C1 segment of cervical spinal cord (tissue), 14 donors: ENCODE data around the gene ZNF362.
"Not testable (repeated sequence)": the region's sequence is repeated elsewhere in the genome, so short reads cannot be mapped to it uniquely, and the experiment has no call there.

Experiments
- DNase-seq, 14 donors: peaks; one replicate each; lab custom pipeline; 2025; lab: John Stamatoyannopoulos, UW

Gene ZNF362, protein sequence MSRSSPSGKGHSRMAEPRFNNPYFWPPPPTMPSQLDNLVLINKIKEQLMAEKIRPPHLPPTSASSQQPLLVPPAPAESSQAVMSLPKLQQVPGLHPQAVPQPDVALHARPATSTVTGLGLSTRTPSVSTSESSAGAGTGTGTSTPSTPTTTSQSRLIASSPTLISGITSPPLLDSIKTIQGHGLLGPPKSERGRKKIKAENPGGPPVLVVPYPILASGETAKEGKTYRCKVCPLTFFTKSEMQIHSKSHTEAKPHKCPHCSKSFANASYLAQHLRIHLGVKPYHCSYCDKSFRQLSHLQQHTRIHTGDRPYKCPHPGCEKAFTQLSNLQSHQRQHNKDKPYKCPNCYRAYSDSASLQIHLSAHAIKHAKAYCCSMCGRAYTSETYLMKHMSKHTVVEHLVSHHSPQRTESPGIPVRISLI

GRCh38 chr1:33256471-33257206 lies at the start of gene ZNF362:
TSS of gene ZNF362 (plus strand) at chr1:33256492. CDS start at chr1:33270575, 14,083 bp downstream.
- peak in 10 of 14 donors; percentile 14 to 76 (median 34) for DNase-seq

DNA sequence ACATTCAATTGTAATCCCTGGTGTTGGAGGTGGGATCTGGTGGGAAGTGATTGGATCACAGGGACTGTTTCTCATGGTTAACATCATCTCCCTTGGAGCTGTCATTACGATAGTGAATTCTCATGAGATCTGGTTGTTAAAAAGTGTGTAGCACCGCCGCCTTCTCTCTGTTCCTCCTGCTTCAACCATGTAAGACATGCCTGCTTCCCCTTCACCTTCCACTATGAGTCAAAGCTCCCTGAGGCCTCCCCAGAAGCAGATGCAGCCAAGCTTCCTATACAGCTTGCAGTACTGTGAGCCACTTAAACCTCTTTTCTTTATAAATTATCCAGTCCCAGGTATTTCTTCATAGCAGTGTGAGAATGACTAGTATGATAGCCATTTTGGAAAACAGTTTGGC lies 44.3 kb upstream of the ZNF362 start:
- DNase-seq, result no peak

DNA sequence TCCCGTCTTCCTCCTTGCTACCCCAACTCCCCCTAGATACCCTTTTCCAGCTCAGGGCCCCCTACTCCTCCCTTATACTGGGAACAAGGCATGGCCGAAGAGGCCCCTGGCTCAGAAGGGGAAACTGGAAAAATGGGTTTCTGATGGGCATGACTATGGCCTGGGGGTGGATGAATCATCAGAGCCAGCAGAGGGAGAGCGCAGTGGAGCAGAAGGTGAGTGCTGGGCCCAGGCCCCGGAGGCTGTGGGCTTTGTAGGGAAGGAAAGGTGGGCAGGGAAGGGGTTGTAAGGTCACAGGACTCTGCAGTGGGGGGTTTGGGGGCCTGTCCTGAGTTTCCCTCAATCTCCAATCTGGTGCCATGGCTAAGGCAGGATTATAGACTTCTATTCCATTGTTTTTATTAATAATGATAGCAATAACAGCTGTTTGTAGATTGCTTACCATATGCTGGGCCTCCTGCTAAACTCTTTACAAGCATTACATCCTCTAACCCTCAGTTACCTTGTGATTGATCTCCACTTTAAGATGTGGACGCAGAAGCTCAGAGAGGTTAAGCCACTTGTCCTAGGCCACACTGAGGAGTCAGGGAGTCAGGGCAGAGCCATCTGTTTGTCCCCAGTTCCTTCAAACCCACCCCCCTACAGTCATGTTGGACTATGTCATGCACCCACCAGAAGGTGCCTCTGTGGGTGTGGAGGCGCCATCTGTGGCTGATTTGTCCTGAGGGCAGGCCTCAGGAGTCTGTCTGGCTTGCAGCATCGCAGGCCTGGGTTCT lies 36.2 kb upstream of the ZNF362 start:
- DNase-seq, result no peak

GRCh38 chr1:33220676-33221384 lies 35.5 kb upstream of the ZNF362 start:
- DNase-seq, result no peak

- DNase-seq, result no peak
These were observed 34.9 kb upstream of the ZNF362 start for GRCh38 chr1:33221385-33221758.

DNA sequence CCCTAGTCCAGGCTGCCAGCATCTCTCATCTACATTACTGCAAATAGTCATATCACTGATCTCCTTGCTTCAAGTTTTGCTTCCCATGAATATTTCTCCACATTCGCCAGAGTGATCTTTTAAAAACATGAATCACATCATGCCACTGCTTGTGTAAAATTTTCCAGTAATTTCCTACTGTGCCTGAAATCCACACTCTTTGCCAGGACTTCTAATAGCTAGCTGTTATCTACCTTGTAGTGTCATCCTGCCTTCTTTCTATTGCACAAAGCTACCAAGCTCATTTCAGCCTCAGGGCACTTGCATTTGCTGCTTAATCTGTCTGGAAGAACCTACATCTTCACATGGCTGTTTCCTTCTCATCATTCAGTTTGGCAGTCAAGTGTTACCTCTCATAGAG lies 33.9 kb upstream of the ZNF362 start:
- DNase-seq, result no peak

- no peak for DNase-seq
These were observed 32.1 kb upstream of the ZNF362 start for GRCh38 chr1:33224166-33224707.

DNA sequence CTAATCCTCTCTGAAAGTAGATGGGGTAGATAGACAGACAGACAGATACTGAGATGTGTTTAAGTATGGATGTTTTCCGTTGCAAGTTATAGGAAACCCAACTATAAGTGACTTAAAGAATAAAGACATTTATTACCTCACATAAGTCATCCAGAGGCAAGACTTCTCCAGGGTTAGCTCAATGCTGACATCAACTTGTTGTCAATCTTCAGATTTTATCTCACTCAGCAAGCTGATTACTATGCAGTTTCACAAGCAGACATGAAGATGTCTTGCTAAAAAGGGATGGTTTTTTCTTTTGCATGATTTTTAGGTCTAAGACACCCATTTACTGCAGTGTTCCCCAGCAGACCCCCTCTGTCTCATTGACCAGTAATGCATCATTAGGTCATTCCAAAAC lies 30.7 kb upstream of the ZNF362 start:
- no peak for DNase-seq

GRCh38 chr1:33228935-33229487 lies 27.3 kb upstream of the ZNF362 start:
- peak in 1 of 14 donors; percentile 47 for DNase-seq

GRCh38 chr1:33231166-33231565 lies 25.1 kb upstream of the ZNF362 start:
- no peak for DNase-seq

GRCh38 chr1:33232716-33233115 lies 23.6 kb upstream of the ZNF362 start:
- no peak for DNase-seq

DNA sequence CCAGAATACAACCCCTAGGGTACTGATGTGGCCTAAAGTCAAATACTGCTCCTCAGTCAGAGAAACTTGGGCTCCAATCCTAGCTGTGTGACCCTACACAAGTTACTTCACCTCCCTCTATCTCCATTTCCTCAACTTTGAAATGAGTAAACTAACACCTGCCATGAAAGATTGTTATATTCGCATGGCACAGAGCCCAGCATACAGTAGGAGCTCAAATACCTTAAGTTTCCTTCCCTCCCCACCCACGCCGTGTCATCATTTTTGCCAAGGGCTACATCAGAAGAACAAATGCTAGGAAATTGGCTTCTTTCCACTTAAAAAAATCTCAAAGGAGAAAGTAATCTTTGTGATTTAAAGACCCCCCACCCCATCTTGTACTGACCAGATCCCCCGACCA lies 22.2 kb upstream of the ZNF362 start:
- no peak for DNase-seq

GRCh38 chr1:33234588-33234990 lies 21.7 kb upstream of the ZNF362 start:
- DNase-seq, result no peak

- DNase-seq, result no peak
These were observed 20.8 kb upstream of the ZNF362 start for GRCh38 chr1:33235521-33235920.

GRCh38 chr1:33236498-33236897 lies 19.8 kb upstream of the ZNF362 start:
- DNase-seq, result no peak

GRCh38 chr1:33237579-33237978 lies 18.7 kb upstream of the ZNF362 start:
- DNase-seq, result no peak

- not testable (repeated sequence) for DNase-seq
These were observed 18.0 kb upstream of the ZNF362 start for GRCh38 chr1:33238194-33238724.

- DNase-seq, result not testable (repeated sequence)
These were observed 16.9 kb upstream of the ZNF362 start for GRCh38 chr1:33239410-33239809.

- DNase-seq, result no peak
These were observed 14.4 kb upstream of the ZNF362 start for GRCh38 chr1:33241866-33242265.

- no peak for DNase-seq
These were observed 13.6 kb upstream of the ZNF362 start for GRCh38 chr1:33242652-33243051.
